Hepatocyte (in vitro differentiated cells): ENCODE results near the gene PPIG.

ENCODE experiments used
- EZH2 ChIP-seq: fragments of 200-600 bp; sonication (generic); IDR thresholded peaks from 2 replicates; pipeline ENCODE4 v1.6.1; 2016; ENCODE audit warnings: antibody characterized with exemption, mild to moderate bottlenecking, borderline replicate concordance
- EZH2phosphoT487 ChIP-seq: fragments of 200-600 bp; sonication (generic); IDR thresholded peaks from one replicate; pipeline ENCODE4 v1.6.1; 2018; ENCODE audit warnings: antibody characterized with exemption, mild to moderate bottlenecking, low read depth, moderate library complexity; ENCODE audit not compliant: unreplicated experiment, severe bottlenecking
- TF ChIP-seq, protein P1 (sequence below): fragments of 200-600 bp; sonication (generic); IDR thresholded peaks from 2 replicates; pipeline ENCODE4 v1.5.1; 2016; ENCODE audit warnings: antibody characterized with exemption, mild to moderate bottlenecking; ENCODE audit not compliant: poor library complexity

DNA sequence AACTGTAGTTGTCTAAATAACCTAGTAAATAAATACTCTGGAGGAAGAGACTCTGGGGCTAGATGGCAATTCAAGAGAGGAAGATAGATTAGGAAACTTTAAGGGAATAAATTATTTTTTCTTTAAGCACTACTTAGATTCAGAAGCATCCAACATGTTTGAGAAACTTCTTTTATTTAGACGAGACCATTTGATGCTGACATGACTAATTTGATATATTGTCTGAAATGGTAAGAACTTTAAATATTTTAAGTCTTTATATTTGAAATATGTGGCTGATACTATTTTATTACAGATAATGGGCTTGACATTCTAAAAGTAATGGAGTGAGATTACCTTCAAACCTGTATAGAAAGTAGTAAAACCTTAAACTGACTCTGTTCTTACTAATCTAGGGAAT is 36.4 kb downstream of the PPIG start:
- TF ChIP-seq, protein P1, sequence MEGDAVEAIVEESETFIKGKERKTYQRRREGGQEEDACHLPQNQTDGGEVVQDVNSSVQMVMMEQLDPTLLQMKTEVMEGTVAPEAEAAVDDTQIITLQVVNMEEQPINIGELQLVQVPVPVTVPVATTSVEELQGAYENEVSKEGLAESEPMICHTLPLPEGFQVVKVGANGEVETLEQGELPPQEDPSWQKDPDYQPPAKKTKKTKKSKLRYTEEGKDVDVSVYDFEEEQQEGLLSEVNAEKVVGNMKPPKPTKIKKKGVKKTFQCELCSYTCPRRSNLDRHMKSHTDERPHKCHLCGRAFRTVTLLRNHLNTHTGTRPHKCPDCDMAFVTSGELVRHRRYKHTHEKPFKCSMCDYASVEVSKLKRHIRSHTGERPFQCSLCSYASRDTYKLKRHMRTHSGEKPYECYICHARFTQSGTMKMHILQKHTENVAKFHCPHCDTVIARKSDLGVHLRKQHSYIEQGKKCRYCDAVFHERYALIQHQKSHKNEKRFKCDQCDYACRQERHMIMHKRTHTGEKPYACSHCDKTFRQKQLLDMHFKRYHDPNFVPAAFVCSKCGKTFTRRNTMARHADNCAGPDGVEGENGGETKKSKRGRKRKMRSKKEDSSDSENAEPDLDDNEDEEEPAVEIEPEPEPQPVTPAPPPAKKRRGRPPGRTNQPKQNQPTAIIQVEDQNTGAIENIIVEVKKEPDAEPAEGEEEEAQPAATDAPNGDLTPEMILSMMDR = no peak
- no peak for TF ChIP-seq EZH2phosphoT487
- TF ChIP-seq EZH2 = no peak
